Activated naive CD8-positive, alpha-beta T cell treated with anti-CD3 and anti-CD28 coated beads, Interleukin-2, amount 50 U/mL, for 24 hours (primary cell): ENCODE results near the gene ADCY7.

ENCODE experiments used
- ATAC-seq: fragments of 150-1000 bp; cut with Tn5 transposase; one replicate; pipeline ENCODE4 v1.10.0; 2021
- DNase-seq: peaks from one replicate; pipeline ENCODE4 v3.0.0; 2021
- H3K27ac Mint-ChIP-seq: one replicate; pipeline ENCODE4 v1.8.0; 2021; ENCODE audit warnings: mild to moderate bottlenecking, mixed read lengths
- H3K27me3 Mint-ChIP-seq: one replicate; pipeline ENCODE4 v1.8.0; 2021; ENCODE audit warnings: mixed read lengths
- H3K36me3 Mint-ChIP-seq: one replicate; pipeline ENCODE4 v1.8.0; 2021; ENCODE audit warnings: low read depth, mixed read lengths
- H3K4me1 Mint-ChIP-seq: one replicate; pipeline ENCODE4 v1.8.0; 2021; ENCODE audit warnings: mixed read lengths
- H3K4me3 Mint-ChIP-seq: one replicate; pipeline ENCODE4 v1.8.0; 2021; ENCODE audit warnings: mild to moderate bottlenecking, moderate library complexity, mixed read lengths
- H3K9me3 Mint-ChIP-seq: one replicate; pipeline ENCODE4 v1.8.0; 2021; ENCODE audit warnings: mixed read lengths

The ADCY7 gene

DNA sequence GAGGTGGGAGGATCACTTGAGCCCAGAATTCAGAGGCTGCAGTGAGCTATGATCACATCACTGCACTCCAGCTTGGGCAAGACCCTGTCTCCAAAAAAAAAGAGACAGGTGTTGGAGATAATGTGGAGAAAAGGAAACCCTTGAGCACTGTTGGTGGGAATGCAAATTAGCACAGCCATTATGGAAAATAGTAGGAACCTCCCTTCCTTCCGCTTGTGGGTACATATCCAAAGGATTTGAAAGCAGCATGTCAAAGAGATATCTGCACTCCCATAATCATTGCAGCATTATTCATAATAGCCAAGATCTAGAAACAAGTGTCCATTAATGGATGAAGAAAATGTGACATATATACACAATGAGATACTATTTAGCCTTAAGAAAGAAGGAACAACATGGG, 9.7 kb upstream of the ADCY7 start:
- H3K9me3 Mint-ChIP-seq, result no peaks in the 10 kb centered on the region
- no peak for ATAC-seq

GRCh38 chr16:50257876-50258275, 8.5 kb upstream of the ADCY7 start:
- Mint-ChIP-seq H3K27ac (no peak overlapping the region), H3K4me3 (no peak overlapping the region)

More for the DNA sequence above, 9.7 kb upstream of the ADCY7 start:
- Mint-ChIP-seq H3K27ac (no peak overlapping the region), H3K4me1 (peaks cover 14% of the 10 kb centered on the region), H3K36me3 (no peaks in the 10 kb centered on the region), H3K4me3 (no peak overlapping the region), H3K27me3 (peaks cover 2% of the 10 kb centered on the region)
- DNase-seq, result no peak

GRCh38 chr16:50259334-50260205, 6.8 kb upstream of the ADCY7 start:
- Mint-ChIP-seq H3K9me3 (no peaks in the 10 kb centered on the region), H3K27me3 (peaks cover 2% of the 10 kb centered on the region), H3K27ac (no peak overlapping the region), H3K36me3 (no peaks in the 10 kb centered on the region), H3K4me3 (no peak overlapping the region), H3K4me1 (peaks cover 35% of the 10 kb centered on the region)
- no peak for DNase-seq
- ATAC-seq, result no peak

More at GRCh38 chr16:50257876-50258275, 8.5 kb upstream of the ADCY7 start:
- DNase-seq (no peak), ATAC-seq (no peak)
- Mint-ChIP-seq H3K9me3 (no peaks in the 10 kb centered on the region), H3K36me3 (no peaks in the 10 kb centered on the region), H3K4me1 (peaks cover 19% of the 10 kb centered on the region), H3K27me3 (peaks cover 2% of the 10 kb centered on the region)

- H3K4me3 Mint-ChIP-seq, result no peak overlapping the region
- no peaks in the 10 kb centered on the region for H3K9me3 Mint-ChIP-seq
Observed at GRCh38 chr16:50260206-50261159, 5.9 kb upstream of the ADCY7 start.

GRCh38 chr16:50261160-50261706, 5.1 kb upstream of the ADCY7 start:
- Mint-ChIP-seq H3K4me3 (no peak overlapping the region), H3K4me1 (peaks cover 52% of the 10 kb centered on the region), H3K27me3 (peaks cover 2% of the 10 kb centered on the region), H3K9me3 (no peaks in the 10 kb centered on the region), H3K27ac (no peak overlapping the region), H3K36me3 (no peaks in the 10 kb centered on the region)
- ATAC-seq, result no peak
- no peak for DNase-seq

More at GRCh38 chr16:50260206-50261159, 5.9 kb upstream of the ADCY7 start:
- DNase-seq (no peak), ATAC-seq (no peak)
- Mint-ChIP-seq H3K27me3 (peaks cover 2% of the 10 kb centered on the region), H3K4me1 (peaks cover 44% of the 10 kb centered on the region), H3K36me3 (no peaks in the 10 kb centered on the region), H3K27ac (no peak overlapping the region)

DNA sequence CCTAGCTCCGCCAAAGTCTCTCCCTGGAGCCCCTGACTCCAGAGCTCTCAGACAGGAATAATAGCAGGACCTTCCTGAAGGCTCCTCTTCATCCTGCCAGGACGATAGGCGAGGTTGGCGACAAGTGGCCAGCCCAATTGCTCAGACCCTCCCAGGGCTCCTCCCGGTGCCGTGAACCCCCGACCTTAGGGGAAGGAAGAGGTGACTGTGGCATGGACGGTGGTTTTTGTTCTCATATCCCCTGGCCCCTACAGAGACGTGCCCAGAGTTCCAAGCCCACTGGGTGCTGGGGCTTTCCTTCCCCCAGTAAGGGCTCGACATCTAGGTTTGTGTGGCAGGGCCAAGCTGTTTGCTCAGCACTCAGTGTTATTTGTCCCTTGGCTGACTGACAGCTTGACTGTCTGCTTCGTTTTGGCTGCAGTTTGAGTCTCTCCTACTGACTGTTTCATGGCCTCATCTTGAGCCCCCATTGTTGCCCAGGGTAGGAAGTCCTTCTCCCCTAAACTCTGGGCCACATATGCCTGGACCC, 4.6 kb upstream of the ADCY7 start:
- Mint-ChIP-seq H3K27me3 (peaks cover 2% of the 10 kb centered on the region), H3K4me1 (peaks cover 55% of the 10 kb centered on the region), H3K9me3 (no peaks in the 10 kb centered on the region), H3K27ac (no peak overlapping the region), H3K36me3 (no peaks in the 10 kb centered on the region), H3K4me3 (no peak overlapping the region)
- ATAC-seq, result no peak
- no peak for DNase-seq

- Mint-ChIP-seq H3K4me1 (peaks cover 71% of the 10 kb centered on the region), H3K9me3 (no peaks in the 10 kb centered on the region), H3K4me3 (no peak overlapping the region), H3K27me3 (peaks cover 2% of the 10 kb centered on the region), H3K36me3 (no peaks in the 10 kb centered on the region), H3K27ac (no peak overlapping the region)
- ATAC-seq (no peak), DNase-seq (no peak)
Observed at GRCh38 chr16:50263060-50263909, 3.1 kb upstream of the ADCY7 start.

DNA sequence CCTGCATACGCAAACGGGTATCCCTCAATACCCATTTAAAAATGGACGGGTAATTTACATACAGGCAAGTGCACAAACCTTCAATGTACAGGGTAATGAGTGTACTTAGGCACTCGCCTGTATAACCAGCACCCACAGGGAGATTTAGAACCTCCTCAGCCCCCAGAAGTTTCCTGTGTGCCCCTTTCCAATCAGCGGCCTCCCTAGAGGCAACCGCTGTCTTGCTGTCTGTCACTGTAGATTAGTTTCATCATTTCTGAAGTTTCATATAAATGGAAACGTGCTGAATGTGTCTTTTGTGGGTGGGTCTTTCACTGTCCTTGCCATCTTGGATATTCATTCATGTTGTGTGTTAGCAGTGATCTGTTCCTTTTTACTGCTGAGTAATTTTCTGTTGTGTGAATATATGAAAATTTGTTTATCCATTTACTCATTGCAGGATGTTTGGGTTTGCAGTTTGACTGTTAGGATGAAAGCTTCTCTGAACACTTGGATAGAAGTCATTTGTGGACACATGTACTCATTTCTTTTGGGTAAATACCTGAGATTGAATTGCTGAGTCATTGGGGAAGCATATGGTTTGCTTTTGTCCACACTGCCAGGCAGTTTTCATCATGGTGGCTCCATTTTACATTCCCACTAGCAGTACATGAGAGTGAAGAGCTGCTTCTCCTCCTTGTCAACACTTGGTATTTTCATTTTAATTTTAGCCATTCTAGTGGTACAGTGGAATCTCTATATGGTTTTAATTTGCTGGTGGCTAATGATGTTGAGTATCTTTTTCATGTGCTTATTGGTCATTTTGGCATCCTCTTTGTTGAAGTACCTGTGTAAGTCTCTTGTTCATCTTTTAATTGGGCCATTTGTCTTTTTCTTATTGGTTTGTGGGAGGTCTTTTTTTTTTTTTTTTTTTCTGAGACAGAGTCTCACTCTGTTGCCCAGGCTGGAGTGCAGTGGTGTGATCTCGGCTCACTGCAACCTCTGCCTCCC, 2.1 kb upstream of the ADCY7 start:
- DNase-seq, result no peak
- Mint-ChIP-seq H3K9me3 (no peaks in the 10 kb centered on the region), H3K4me1 (peaks cover 80% of the 10 kb centered on the region), H3K4me3 (no peak overlapping the region), H3K27me3 (peaks cover 2% of the 10 kb centered on the region), H3K27ac (peak overlapping the region; percentile 66), H3K36me3 (peaks cover 2% of the 10 kb centered on the region)
- ATAC-seq, result peak; percentile 37

- Mint-ChIP-seq H3K36me3 (peaks cover 2% of the 10 kb centered on the region), H3K4me3 (peak overlapping the region; percentile 56), H3K27ac (peak overlapping the region; percentile 63), H3K4me1 (peaks cover 80% of the 10 kb centered on the region), H3K9me3 (no peaks in the 10 kb centered on the region), H3K27me3 (peaks cover 2% of the 10 kb centered on the region)
- no peak for DNase-seq
- ATAC-seq, result no peak
Observed at GRCh38 chr16:50265260-50265659, 1.1 kb upstream of the ADCY7 start.

GRCh38 chr16:50265716-50266336, 525 bp upstream of the ADCY7 start:
- Mint-ChIP-seq H3K9me3 (no peaks in the 10 kb centered on the region), H3K36me3 (peaks cover 2% of the 10 kb centered on the region), H3K4me3 (peak overlapping the region; percentile 88), H3K27me3 (no peaks in the 10 kb centered on the region), H3K4me1 (peaks cover 82% of the 10 kb centered on the region), H3K27ac (peak overlapping the region; percentile 97)
- DNase-seq (no peak), ATAC-seq (no peak)

- H3K4me1 Mint-ChIP-seq, result peaks cover 89% of the 10 kb centered on the region
- H3K9me3 Mint-ChIP-seq, result no peaks in the 10 kb centered on the region
- H3K27ac Mint-ChIP-seq, result peak overlapping the region; percentile 97
- H3K36me3 Mint-ChIP-seq, result peaks cover 4% of the 10 kb centered on the region
- H3K4me3 Mint-ChIP-seq, result peak overlapping the region; percentile 88
- H3K27me3 Mint-ChIP-seq, result no peaks in the 10 kb centered on the region
- DNase-seq (no peak), ATAC-seq (no peak)
Observed at GRCh38 chr16:50267151-50267631, 840 bp downstream of the ADCY7 start.

DNA sequence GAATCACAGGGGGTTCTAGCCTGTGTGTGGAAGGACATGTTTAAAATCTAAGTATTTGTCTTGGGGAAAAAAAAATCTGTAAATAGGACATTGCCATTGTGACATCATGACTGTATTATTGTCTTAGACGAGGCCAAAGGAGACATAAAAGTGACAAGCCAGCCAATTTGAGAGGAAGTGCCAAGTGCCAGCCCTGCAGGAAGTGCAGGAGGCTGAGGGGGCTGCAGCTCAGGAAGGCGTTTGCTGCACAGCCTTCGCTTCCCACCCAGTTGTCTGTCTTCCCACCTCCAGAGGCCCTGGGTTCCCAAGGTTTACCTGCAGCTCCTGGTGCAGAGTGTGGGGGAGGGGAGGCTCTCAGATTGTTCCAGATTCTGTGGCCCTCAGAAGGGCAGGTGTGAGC, 1.3 kb downstream of the ADCY7 start:
- H3K27ac Mint-ChIP-seq, result peak overlapping the region; percentile 97
- no peak for ATAC-seq
- no peak for DNase-seq
- no peaks in the 10 kb centered on the region for H3K9me3 Mint-ChIP-seq
- peaks cover 4% of the 10 kb centered on the region for H3K36me3 Mint-ChIP-seq
- no peaks in the 10 kb centered on the region for H3K27me3 Mint-ChIP-seq
- peak overlapping the region; percentile 88 for H3K4me3 Mint-ChIP-seq
- H3K4me1 Mint-ChIP-seq, result peaks cover 94% of the 10 kb centered on the region
